A673 (cell line): ENCODE measurements around the gene ANKRD2.

Experiments
- EZH2 ChIP-seq: fragments of 200-600 bp; sonication (generic); IDR thresholded peaks from 2 replicates; pipeline ENCODE4 v1.6.1; 2017; ENCODE audit warnings: borderline replicate concordance, low read depth, mild to moderate bottlenecking, mixed read lengths, antibody characterized with exemption, low read length; ENCODE audit not compliant: poor library complexity, severe bottlenecking
- TF ChIP-seq, protein P1 (sequence below): fragments of 300-800, 200-600 bp; sonication (generic); conservative IDR thresholded peaks from 2 replicates; pipeline ENCODE4 v1.5.1; 2017; ENCODE audit warnings: low read depth, mild to moderate bottlenecking, antibody characterized with exemption, low read length, moderate library complexity, mixed read lengths

GRCh38 chr10:97596101-97597082, 23.8 kb downstream of the ANKRD2 start:
- TF ChIP-seq, protein P1, sequence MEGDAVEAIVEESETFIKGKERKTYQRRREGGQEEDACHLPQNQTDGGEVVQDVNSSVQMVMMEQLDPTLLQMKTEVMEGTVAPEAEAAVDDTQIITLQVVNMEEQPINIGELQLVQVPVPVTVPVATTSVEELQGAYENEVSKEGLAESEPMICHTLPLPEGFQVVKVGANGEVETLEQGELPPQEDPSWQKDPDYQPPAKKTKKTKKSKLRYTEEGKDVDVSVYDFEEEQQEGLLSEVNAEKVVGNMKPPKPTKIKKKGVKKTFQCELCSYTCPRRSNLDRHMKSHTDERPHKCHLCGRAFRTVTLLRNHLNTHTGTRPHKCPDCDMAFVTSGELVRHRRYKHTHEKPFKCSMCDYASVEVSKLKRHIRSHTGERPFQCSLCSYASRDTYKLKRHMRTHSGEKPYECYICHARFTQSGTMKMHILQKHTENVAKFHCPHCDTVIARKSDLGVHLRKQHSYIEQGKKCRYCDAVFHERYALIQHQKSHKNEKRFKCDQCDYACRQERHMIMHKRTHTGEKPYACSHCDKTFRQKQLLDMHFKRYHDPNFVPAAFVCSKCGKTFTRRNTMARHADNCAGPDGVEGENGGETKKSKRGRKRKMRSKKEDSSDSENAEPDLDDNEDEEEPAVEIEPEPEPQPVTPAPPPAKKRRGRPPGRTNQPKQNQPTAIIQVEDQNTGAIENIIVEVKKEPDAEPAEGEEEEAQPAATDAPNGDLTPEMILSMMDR: no peak
- TF ChIP-seq EZH2: no peak
